Kidney epithelial cell (primary cell): ENCODE measurements around the gene FAM193B. TPM values are rescaled to one million over a fixed set of nuclear protein-coding genes. Genes with fewer than 3 reads are reported as not detected.

Experiments
- DNase-seq: peaks from one replicate; pipeline ENCODE4 v3.0.0-alpha.2; 2010; ENCODE audit warnings: low read depth
- H3K27me3 ChIP-seq: 2 replicates; pipeline ENCODE4 v1.6.0; 2011; ENCODE audit warnings: low read length; ENCODE audit not compliant: control insufficient read depth, insufficient read depth
- H3K36me3 ChIP-seq: 2 replicates; pipeline ENCODE4 v1.5.1; 2011; ENCODE audit warnings: low read length; ENCODE audit not compliant: control insufficient read depth, insufficient read depth
- H3K4me3 ChIP-seq: 2 replicates; pipeline ENCODE4 v1.5.1; 2011; ENCODE audit warnings: low read depth, mild to moderate bottlenecking, control low read depth, low read length
- CTCF ChIP-seq: IDR thresholded peaks from 2 replicates; pipeline ENCODE4 v1.5.1; 2011; ENCODE audit warnings: mild to moderate bottlenecking, moderate library complexity, low read length, control low read depth, inconsistent platforms; ENCODE audit not compliant: insufficient read depth, poor library complexity, severe bottlenecking
- total RNA-seq: library from RNA; depleted of rRNA; stranded (reverse); fragments of >200 nt; gene quantifications from 2 replicates; pipeline ENCODE4 v1.2.3, GENCODE V29; 2015

The FAM193B gene
- total RNA-seq, 1 donor from 2014 or later, result 29.5 TPM

GRCh38 chr5:177595991-177596774 lies 41.8 kb upstream of the FAM193B start:
- Histone ChIP-seq H3K36me3 (peaks cover 1% of the 10 kb centered on the region), H3K4me3 (no peak overlapping the region), H3K27me3 (no peaks in the 10 kb centered on the region)
- DNase-seq, result no peak
- TF ChIP-seq CTCF, result no peak

GRCh38 chr5:177595026-177595585 lies 40.7 kb upstream of the FAM193B start:
- Histone ChIP-seq H3K4me3 (no peak overlapping the region), H3K36me3 (peaks cover 1% of the 10 kb centered on the region), H3K27me3 (no peaks in the 10 kb centered on the region)
- no peak for TF ChIP-seq CTCF
- DNase-seq, result no peak

GRCh38 chr5:177594071-177594470 lies 39.7 kb upstream of the FAM193B start:
- H3K27me3 ChIP-seq, result no peaks in the 10 kb centered on the region
- H3K4me3 ChIP-seq, result no peak overlapping the region
- no peak for DNase-seq
- TF ChIP-seq CTCF, result no peak
- H3K36me3 ChIP-seq, result peaks cover 1% of the 10 kb centered on the region

GRCh38 chr5:177593511-177593910 lies 39.1 kb upstream of the FAM193B start:
- Histone ChIP-seq H3K27me3 (peaks cover 1% of the 10 kb centered on the region), H3K4me3 (no peak overlapping the region)
- no peak for TF ChIP-seq CTCF

GRCh38 chr5:177592905-177593304 lies 38.5 kb upstream of the FAM193B start:
- peaks cover 5% of the 10 kb centered on the region for H3K27me3 ChIP-seq
- TF ChIP-seq CTCF, result no peak
- DNase-seq, result no peak
- peaks cover 1% of the 10 kb centered on the region for H3K36me3 ChIP-seq
- H3K4me3 ChIP-seq, result peak overlapping the region; percentile 98

More at GRCh38 chr5:177593511-177593910, 39.1 kb upstream of the FAM193B start:
- no peak for DNase-seq
- H3K36me3 ChIP-seq, result peaks cover 1% of the 10 kb centered on the region
